GM19043 (cell line): ENCODE data around the gene SLC24A3.

Source experiments
- ATAC-seq: cut with Tn5 transposase; IDR thresholded peaks from one replicate; pipeline ENCODE4 v1.9.1; 2021; ENCODE audit warnings: low read depth; ENCODE audit not compliant: unreplicated experiment

Gene SLC24A3

GRCh38 chr20:19212469-19212815, at the start of gene SLC24A3:
Gene SLC24A3, plus strand, starts transcription at chr20:19212642.
- no peak for ATAC-seq

GRCh38 chr20:19170148-19170547, 42.3 kb upstream of the SLC24A3 start:
- ATAC-seq: no peak

- no peak for ATAC-seq
These were observed 39.8 kb upstream of the SLC24A3 start for GRCh38 chr20:19172637-19173036.

- ATAC-seq: no peak
These were observed 35.9 kb upstream of the SLC24A3 start for GRCh38 chr20:19176470-19177052.

- no peak for ATAC-seq
These were observed 30.9 kb upstream of the SLC24A3 start for GRCh38 chr20:19181552-19181951.

- ATAC-seq: no peak
These were observed 27.4 kb upstream of the SLC24A3 start for GRCh38 chr20:19185083-19185482.

GRCh38 chr20:19193349-19193748, 19.1 kb upstream of the SLC24A3 start:
- ATAC-seq: no peak

GRCh38 chr20:19205981-19206396, 6.5 kb upstream of the SLC24A3 start:
- no peak for ATAC-seq

GRCh38 chr20:19207541-19207940, 4.9 kb upstream of the SLC24A3 start:
- ATAC-seq: no peak

- no peak for ATAC-seq
These were observed 1.9 kb upstream of the SLC24A3 start for GRCh38 chr20:19210391-19211155.

GRCh38 chr20:19211252-19211651, 1.2 kb upstream of the SLC24A3 start:
- ATAC-seq: no peak

GRCh38 chr20:19211661-19212468, 577 bp upstream of the SLC24A3 start:
- no peak for ATAC-seq

GRCh38 chr20:19212821-19213502, 520 bp downstream of the SLC24A3 start:
- no peak for ATAC-seq

- ATAC-seq: no peak
These were observed 1.6 kb downstream of the SLC24A3 start for GRCh38 chr20:19213946-19214490.

- ATAC-seq: no peak
These were observed 6.0 kb downstream of the SLC24A3 start for GRCh38 chr20:19218411-19218810.

GRCh38 chr20:19222520-19223040, 10.1 kb downstream of the SLC24A3 start:
- no peak for ATAC-seq

GRCh38 chr20:19223640-19224039, 11.2 kb downstream of the SLC24A3 start:
- ATAC-seq: no peak

- no peak for ATAC-seq
These were observed 19.1 kb downstream of the SLC24A3 start for GRCh38 chr20:19231359-19232035.

GRCh38 chr20:19232997-19233794, 20.8 kb downstream of the SLC24A3 start:
- no peak for ATAC-seq
